WI38 (cell line): ENCODE measurements around the gene RRP1.

Source experiments
- H3K4me3 ChIP-seq: 2 replicates; pipeline ENCODE4 v1.5.1; 2011; ENCODE audit warnings: low read depth, mild to moderate bottlenecking, control low read depth, low read length
- TF ChIP-seq, protein P1 (sequence below): IDR thresholded peaks from 2 replicates; pipeline ENCODE4 v1.5.1; 2012; ENCODE audit warnings: low read depth, mild to moderate bottlenecking, control low read depth, low read length

Gene RRP1

DNA sequence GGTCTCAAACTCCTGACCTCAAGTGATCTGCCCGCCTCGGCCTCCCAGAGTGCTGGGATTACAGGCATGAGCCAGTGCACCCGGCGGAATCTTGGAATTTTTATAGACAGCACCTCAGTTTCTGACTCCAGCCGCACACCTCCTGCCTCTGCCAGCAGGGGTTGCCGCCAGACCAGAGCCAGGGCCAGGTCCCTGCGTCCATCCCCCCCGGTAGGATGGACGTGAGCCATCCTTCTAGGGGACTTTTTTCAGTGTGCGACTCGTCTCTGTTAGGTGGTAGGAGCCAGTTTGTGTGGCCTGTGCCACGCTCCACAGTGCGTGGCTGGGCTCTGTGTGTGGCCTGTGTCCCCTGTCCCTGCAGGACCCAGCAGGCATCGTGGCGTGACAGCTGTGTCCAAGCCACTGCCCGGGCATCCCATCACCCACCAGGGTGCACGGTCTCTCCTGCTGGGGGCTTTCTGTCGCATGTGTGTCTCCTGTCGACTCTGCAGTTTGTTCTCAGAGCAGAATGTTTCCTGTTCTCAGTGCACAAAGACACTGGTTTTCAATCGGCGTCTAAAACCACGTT, 28.9 kb upstream of the RRP1 start:
- no peak overlapping the region for H3K4me3 ChIP-seq
- TF ChIP-seq, protein P1, sequence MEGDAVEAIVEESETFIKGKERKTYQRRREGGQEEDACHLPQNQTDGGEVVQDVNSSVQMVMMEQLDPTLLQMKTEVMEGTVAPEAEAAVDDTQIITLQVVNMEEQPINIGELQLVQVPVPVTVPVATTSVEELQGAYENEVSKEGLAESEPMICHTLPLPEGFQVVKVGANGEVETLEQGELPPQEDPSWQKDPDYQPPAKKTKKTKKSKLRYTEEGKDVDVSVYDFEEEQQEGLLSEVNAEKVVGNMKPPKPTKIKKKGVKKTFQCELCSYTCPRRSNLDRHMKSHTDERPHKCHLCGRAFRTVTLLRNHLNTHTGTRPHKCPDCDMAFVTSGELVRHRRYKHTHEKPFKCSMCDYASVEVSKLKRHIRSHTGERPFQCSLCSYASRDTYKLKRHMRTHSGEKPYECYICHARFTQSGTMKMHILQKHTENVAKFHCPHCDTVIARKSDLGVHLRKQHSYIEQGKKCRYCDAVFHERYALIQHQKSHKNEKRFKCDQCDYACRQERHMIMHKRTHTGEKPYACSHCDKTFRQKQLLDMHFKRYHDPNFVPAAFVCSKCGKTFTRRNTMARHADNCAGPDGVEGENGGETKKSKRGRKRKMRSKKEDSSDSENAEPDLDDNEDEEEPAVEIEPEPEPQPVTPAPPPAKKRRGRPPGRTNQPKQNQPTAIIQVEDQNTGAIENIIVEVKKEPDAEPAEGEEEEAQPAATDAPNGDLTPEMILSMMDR = no peak

DNA sequence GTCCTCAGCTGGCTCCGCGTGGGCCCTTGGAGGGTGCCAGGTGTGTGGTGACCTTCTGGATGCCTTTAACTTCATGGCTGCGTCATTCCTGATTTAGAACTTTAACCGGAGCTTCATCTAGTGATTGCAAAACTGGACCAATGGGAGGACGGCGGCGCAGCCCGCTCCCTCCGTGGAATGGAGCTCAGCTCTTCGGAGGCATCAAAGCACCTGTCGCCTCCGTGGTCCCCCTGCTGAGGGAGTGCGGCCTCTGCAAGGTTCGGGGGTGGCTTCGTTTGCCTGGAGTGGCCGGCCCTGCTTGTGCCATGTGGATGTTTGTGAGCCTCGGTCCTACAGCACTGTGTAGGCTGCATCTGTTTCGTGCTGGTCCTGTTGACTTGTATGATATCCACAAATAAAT, 27.5 kb upstream of the RRP1 start:
- no peak overlapping the region for H3K4me3 ChIP-seq
- TF ChIP-seq, protein P1 = no peak

DNA sequence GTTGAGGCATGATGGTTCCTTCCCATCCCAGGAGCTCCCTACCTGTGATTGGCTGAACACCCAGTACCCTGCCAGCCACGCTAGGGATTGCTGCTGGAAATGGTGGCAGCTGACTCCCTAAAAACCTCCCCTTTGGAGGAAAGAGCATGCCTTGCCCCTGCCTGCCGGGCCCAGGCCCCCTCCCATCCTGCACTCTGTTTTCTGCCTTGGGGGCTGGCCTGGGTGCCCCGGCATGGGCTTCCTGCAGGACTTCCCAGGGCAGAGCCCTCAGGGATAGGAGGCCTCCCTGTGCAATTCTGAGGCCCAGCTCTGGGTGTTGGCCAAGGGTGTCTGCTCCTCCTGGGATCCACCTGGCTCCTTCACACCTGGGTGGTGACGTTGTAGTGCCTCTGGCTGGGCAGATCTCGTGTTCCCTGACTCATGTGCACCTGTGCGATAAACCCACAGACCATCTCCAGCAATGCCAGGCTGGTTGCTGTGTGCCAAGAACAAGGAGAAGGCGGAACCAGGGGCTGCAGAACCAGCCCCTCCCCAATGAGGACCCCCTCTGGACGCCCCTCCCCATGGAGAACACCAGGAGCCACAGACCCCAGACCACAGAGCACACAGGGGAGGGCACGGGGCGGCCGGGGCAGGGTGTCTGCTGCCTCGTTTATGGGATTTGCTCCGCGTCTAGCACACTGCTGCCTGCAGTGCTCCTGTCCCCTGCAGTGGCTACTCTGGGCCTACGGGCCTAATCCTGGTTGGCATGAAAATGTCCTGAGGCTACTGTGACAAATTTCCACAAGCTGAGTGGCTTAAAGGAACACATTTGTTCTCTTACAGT, 26.9 kb upstream of the RRP1 start:
- TF ChIP-seq, protein P1 = no peak
- no peak overlapping the region for H3K4me3 ChIP-seq

DNA sequence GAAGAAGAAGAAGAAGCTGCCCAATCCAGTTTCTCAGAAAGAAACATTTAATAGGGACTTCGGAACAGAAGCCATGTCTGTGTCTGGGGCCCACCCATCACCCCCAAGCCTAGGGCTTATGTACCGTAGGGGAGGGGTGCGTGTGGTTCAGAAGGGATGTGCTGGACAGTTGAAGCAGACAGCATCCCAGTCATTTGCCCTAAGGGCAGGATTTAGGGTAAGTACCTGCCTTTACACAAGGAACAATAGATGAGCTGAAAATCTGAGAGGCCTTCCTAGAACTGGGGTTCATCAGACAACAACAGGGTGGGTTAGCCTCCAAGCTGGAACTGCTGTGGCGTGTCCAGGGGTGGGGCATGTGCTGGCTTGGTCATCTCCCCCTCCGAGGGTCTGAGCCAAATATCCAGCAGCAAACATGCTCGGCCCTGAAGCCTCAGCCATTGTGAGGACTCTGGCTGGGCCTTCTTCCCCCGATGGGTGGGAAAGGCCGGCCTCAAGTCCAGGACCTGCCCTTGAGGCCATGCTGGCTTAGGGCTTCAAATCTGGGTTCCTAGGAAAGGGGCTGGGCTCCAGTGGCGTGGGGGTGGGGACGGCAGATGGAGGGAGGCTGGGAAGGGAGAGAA, 25.4 kb upstream of the RRP1 start:
- H3K4me3 ChIP-seq = no peak overlapping the region
- TF ChIP-seq, protein P1 = no peak

DNA sequence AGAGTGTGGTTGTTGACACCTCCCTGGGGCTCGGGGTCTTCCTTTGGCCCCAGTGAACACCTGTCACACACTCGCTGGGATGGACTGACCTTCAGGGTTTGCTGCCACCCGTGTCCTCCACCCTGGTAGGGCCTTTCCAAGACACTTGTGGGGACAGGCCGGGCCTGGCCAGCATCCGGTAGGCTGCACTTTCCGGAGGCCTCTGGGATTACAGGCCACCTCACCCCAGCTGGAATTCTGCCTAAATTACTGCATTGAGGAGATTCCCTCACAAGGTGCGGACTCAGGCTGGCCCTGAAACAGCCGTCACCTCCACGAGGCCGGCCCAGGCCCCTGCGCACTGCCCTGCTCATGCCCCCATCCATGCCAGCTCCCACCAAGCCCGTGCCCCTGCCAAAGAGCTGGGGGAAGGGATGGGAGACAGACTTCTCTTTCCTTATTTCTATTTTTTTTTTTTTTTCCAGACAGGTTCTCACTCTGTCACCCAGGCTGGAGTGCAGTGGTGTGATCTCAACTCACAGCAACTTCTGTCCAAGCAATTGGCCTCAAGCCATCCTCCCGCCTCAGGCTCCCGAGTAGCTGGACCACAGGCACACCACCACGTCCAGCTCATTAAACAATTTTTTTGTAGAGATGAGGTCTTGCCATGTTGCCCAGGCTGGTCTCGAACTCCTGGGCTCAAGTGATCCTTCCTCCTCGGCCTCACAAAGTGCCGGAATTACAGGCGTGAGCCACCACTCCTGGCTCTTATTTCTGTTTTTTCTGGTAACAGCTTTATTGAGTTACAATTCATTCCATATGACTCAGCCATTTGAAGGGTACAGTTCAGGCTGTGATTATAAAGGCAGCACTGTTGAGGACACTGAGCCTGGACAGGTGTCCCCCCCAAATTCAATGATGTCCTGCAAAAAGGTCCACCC, 24.5 kb upstream of the RRP1 start:
- H3K4me3 ChIP-seq = no peak overlapping the region
- TF ChIP-seq, protein P1 = no peak

DNA sequence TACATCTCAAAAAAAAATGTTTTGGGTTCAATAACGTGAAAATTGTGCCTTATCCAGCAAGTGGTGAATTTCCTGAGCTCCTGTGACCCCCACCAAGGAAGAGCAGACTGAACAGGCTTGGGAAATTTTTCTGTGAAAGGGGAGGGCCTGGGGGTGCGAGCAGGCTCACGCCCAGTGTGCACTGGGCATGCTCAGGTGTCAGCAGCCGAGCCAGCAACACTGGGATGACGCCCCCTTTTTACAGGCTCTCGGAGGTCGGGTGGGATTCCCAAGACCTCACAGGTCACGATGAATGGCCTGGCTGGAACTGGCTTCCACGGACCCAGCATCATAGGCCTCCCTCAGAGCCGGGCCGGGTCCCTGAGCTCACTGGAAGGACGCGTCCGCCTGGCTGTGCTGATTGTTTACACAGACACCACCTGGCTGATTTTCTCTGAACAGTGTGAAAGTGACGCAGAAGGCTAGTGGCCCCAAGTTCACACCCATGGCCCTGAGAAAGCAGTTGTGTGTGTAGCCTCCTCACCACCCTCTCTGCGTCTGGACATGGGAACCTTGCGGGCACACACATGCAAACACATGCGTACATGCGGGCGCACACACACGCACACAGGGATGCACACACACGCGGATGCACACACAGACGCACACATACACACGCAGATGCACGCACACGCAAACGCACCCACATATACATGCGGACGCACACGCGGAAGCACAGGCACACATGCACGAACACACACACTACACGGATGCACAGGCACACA, 22.5 kb upstream of the RRP1 start:
- TF ChIP-seq, protein P1 = no peak
- H3K4me3 ChIP-seq = no peak overlapping the region
